Spleen (tissue), 7 donors: ENCODE results near the gene GDPD3.

Experiments
- POLR2AphosphoS5 ChIP-seq, 3 donors: sonication (generic); formaldehyde crosslinking; IDR thresholded peaks; one replicate each; pipeline ENCODE4 v1.5.1; 2017; ENCODE audit warnings: antibody characterized with exemption in 3 of 3
- TF ChIP-seq, protein P1 (sequence below), 11 experiments: fragments of 200-600 bp in 7 of 11; fragments of 450-650 bp in 4 of 11; sonication (generic) in 4 of 11; IDR thresholded peaks in 8 of 11; conservative IDR thresholded peaks in 3 of 11; 1 replicate in 7 of 11; 2 replicates in 4 of 11; pipeline versions ENCODE4 v1.4.0 to v1.8.0; 2016 to 2021; ENCODE audit warnings: antibody characterized with exemption in 11 of 11, inconsistent platforms in 4 of 11, mild to moderate bottlenecking in 1 of 11
- donor health status: DM: no; HTN: no; CAD: no; lungs with moderate emphysema.
- donor health status: DM: no; HTN: no; CAD: no.
- donor health status: DM: no; HTN: no; CAD: no.

DNA sequence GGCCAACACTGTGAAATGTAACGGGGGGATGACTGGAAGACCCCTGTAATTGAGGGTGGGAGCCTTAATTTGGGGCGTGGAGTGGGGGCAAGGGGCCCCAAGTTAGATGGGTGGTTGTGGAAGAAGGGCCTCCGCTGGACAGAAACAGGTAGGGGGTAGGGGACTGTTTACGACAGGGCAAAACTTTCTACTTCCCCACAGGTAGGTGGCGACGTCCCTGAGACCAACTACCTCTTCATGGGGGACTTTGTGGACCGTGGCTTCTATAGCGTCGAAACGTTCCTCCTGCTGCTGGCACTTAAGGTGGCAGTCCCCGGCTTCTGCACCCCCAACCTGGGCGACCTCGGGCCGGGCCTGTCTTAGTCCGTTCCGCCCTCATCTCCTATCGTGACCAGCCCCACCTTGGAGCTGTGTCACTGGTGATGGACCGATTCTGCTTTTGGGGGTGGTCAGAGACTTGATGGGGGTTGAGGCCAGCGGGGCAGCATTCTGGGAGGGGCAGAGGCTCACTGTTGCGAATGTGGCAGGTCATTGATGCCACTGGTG is 30.7 kb downstream of the GDPD3 start:
- no peak for TF ChIP-seq POLR2AphosphoS5 (IDR thresholded peaks at IDR 0.05)
- TF ChIP-seq, protein P1, sequence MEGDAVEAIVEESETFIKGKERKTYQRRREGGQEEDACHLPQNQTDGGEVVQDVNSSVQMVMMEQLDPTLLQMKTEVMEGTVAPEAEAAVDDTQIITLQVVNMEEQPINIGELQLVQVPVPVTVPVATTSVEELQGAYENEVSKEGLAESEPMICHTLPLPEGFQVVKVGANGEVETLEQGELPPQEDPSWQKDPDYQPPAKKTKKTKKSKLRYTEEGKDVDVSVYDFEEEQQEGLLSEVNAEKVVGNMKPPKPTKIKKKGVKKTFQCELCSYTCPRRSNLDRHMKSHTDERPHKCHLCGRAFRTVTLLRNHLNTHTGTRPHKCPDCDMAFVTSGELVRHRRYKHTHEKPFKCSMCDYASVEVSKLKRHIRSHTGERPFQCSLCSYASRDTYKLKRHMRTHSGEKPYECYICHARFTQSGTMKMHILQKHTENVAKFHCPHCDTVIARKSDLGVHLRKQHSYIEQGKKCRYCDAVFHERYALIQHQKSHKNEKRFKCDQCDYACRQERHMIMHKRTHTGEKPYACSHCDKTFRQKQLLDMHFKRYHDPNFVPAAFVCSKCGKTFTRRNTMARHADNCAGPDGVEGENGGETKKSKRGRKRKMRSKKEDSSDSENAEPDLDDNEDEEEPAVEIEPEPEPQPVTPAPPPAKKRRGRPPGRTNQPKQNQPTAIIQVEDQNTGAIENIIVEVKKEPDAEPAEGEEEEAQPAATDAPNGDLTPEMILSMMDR (IDR thresholded peaks at IDR 0.05 in 8 of 11, conservative IDR thresholded peaks at IDR 0.05 in 3 of 11): no peak
